Hematopoietic multipotent progenitor cell treated with erythropoietin and hydrocortisone succinate and interleukin-3 and kit ligand, for 4 days (in vitro differentiated cells): ENCODE results near the gene CST9L.
A peak's percentile ranks its signal among the peaks of the same experiment; 100 is the strongest.

Experiments
- DNase-seq: peaks from one replicate; pipeline ENCODE4 v3.0.0-alpha.2; 2015

Gene CST9L

GRCh38 chr20:23542801-23543200, 25.5 kb downstream of the CST9L start:
- DNase-seq, result no peak

- no peak for DNase-seq
Observed at GRCh38 chr20:23541776-23542175, 26.5 kb downstream of the CST9L start.

DNA sequence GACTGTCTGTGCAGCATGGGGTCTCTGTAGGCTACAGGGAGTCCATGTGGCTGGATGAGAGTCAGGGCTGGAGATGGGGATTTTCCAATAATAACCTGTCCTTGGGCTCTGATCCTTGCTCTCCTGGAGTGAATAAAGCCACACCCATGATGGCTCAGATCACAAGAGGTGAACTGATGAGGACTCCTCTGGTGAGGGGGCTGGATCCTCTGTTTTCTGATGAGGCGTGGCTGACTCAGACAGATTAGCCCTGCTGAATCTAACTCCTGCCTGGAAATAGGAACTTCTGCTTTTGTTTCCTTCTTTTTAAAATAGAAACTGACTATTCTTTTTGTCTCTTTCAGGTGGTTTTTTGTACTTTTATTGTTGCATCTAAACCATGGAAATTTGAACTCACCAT, 27.0 kb downstream of the CST9L start:
- peak; percentile 18 for DNase-seq

DNA sequence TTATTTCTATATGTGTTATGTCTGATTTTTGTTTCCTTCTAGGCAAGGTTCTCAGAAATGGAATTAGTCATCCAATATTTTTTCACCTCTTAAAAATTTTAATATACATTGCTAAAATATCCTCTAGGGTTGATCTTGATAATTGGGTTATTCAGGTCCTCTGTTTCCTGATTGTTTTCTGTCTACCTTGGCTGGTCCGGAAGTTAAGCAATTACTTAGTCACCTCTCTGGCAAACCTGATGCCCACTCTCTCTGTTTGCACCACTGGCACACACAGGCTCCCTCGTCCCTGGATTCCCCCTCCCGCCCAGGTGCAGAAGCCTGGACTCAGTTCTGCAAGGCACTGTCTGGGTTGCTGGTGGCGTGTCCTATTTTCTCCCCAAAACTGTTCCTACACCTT, 27.7 kb downstream of the CST9L start:
- DNase-seq, result no peak

DNA sequence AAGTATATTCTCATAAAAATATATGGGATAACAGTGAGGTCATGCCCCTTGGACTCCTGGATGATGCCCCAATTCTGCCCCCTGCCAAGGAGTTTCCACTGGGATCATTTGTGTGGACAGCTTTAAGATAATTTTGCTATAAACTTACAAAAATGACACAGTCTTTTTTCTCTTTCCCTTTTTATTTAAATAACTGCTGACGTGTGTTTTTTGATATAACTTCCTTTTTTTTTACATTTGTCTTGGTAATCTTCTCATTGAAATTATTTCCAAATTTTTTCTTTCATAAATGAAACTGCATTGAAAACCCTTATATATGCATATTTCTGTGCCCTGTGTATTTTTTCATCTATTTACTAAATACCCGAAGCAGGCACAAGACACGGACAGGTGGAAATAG, 31.3 kb downstream of the CST9L start:
- DNase-seq, result no peak

GRCh38 chr20:23536328-23536974, 31.8 kb downstream of the CST9L start:
- no peak for DNase-seq

DNA sequence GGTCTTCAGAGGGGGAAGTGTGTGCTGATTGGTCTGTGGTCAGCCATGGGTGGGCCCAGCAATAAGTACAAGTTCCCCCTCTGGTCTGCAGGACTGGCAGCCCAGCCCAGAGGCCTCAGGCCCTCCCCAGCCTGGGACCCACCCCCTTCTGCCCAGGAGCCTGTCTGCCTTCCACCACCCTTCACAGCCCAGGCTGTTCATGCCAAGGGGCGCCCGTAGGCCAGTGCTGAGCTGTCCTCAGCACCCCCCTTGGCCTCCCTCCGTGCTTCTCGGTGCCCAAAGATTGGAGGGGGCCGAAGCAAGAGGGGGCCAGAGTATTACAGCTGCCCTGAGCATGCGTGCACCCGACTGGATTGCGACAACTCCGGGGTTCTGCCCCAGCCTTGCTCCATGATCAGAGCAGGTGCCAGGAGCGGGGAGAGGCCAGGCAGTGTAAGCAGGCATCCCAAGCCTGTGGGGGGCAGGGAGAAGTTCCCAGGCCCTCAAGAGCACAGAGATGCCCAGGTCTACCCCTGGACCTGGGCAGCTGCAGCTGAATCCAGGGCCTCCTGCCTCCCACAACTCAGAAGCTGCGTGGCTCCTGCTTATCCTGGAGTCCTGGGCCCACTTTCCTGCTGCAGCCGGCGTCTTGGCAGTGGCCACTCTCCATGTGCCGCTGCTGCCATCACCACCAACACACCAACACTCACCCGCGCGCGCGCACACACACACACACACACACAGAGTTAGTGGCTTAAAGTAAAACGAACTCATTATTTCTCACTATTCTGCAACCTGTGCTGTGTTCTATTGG, 33.3 kb downstream of the CST9L start:
- no peak for DNase-seq

DNA sequence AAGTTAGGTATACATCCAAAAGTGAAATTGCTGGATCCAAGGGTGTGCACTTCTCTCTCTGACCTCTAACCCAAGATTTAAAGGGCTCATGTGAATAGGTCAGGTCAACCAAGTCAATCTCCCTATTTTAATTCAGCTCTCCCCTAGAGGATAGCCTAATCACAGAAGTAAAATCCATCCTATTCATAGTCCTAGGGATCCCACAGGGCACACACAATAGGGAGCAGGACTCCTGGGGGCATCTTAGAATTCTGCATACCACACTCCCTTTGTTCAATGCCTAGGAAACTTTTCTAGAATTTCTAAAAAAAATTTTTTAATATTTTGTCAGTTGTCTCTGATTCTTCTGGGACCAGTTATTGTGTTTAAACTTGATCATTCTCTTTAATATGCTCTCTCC, 35.1 kb downstream of the CST9L start:
- no peak for DNase-seq

DNA sequence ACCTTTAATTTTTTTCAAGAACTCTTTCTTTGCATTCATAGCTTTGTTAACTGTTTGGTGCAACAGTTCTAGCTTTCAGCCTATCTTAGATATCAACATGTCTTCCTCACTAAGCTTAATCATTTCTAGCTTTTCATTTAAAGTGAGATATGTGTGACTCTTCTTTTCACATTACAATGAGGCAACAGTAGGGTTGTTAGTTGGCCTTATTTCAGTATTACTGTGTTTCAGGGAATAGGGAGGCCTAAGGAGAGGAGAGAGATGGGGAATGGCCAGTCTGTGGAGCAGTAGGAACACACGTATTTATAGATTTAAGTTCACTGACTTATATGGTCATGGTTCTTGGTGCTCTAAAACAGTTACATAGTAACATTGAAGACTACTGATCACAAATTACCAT, 35.8 kb downstream of the CST9L start:
- DNase-seq, result no peak

- DNase-seq, result no peak
Observed at GRCh38 chr20:23530937-23531567, 37.2 kb downstream of the CST9L start.

GRCh38 chr20:23528867-23529431, 39.3 kb downstream of the CST9L start:
- DNase-seq, result no peak

DNA sequence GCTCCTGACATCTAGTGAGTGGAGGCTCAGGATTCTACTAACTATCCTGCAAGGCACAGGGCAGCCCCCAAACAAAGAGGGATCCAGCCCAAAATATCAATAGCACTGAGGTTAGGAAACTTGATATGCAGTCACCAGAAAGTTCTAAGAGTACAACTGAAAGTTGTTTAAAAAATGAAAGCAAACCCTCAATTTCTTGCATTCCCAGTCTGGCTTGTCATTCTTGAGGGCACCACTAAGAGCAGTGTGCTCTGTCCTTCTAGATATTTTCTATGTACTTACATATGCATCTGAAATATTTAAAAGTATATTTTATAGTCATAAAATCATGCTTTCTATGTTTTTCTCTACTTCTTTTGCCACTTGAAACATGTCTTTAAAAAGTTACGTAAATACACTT, 41.4 kb downstream of the CST9L start:
- no peak for DNase-seq

DNA sequence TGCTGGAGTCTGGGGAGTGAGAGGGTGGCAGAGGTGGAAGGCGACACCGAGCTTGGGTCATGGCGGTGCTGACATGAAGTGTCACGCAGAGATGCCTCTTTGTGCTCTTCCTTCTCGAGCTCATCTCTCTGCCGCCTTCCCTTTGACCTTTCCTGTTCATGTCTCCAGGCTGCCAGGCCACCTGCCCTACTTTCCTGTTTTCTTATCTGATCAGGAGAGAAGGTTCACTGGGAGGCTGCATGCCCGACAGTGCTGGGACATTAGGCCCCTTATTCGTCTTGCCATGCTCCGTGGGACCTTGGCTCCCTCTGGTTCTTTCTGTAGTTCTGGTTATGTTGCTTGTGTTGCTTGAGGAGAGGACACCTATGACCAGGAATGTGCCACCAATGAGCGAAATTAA, 44.1 kb downstream of the CST9L start:
- DNase-seq, result no peak

DNA sequence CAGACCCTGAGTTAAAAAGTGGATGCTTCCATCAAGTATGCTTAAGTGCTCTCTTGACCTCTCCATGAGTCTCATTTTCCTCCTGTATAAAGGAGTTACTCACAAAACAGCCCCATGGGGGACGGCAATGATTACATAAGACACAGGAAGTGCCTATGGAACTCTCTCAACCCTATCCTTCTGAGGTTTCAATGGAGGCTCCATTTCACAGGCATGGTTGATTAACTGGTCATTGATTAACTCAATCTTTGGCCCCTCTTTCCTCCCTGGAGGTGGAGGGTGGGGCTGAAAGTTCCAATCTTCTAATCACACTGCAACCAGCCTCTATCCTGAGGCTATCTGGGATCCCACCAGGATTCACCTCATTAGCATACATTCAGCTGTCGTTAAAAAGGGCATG, 48.1 kb downstream of the CST9L start:
- no peak for DNase-seq

GRCh38 chr20:23519556-23519955, 48.7 kb downstream of the CST9L start:
- no peak for DNase-seq

DNA sequence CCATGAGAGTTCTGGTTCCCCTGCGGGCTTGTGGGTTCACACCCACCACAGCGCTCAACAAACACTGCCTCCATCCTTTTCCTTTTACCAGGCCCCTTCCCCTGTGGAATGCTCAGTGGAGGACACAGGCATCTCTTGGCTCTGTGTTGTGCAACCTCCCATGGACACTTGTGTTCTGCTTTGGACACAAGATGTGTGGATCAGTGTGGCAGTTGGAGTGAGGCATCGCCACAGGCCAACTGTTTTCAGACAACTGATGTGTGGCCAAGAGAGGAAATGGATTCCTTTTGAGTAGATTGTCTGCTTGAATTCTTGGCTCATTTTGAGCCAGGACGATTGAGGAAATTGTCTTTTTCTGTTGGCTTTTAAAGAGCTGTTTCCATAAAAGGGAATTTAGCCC, 50.6 kb downstream of the CST9L start:
- no peak for DNase-seq

DNA sequence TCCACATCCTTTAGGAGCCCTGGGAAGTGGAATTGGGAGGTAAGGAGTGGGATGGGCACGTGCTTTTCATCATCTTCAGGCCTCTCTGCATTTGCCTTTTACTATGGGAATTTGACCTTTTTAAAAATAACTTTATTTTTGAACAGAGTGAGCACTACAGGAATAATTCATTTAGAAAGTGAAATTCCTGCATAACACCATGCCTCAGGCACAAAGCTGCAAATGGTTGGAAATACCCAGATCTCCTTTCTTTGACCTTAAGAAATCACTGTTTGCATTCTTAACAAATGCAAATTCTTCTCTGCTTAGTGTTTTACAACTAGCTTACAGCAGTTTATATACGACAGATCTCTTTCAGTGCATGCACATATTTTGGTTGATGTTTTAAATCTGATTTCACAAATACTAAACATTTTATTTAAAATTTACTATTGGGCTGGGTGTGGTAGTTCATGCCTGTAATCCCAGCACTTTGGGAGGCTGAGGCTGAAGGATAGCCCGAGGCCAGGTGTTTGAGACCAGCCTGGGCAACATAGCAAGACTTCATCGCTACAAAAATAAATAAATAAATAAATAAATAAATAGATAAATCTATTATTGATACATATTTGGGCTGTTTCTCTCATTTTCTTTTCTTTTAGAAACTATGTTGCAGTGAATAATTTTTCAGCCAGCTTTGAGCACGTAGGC, 52.9 kb downstream of the CST9L start:
- no peak for DNase-seq

- DNase-seq, result no peak
Observed at GRCh38 chr20:23514848-23515247, 53.4 kb downstream of the CST9L start.
